Loucy (cell line): ENCODE results near the gene PALD1.

Experiments used
- H2AFZ ChIP-seq: fragments of 200-600 bp; sonication (generic); 2 replicates; pipeline ENCODE4 v1.6.0; 2016; ENCODE audit warnings: antibody characterized with exemption, mild to moderate bottlenecking, low read length, moderate library complexity
- H3F3A ChIP-seq: fragments of 200-600 bp; 2 replicates; pipeline ENCODE4 v1.6.0; 2016; ENCODE audit warnings: antibody characterized with exemption, low read depth, mild to moderate bottlenecking
- H3K27me3 ChIP-seq: fragments of 200-600 bp; sonication (generic); 2 replicates; pipeline ENCODE4 v1.6.1; 2014; ENCODE audit warnings: low read length, mild to moderate bottlenecking; ENCODE audit not compliant: insufficient read depth, poor library complexity, severe bottlenecking
- H3K36me3 ChIP-seq: fragments of 200-600 bp; sonication (generic); 2 replicates; pipeline ENCODE4 v1.6.1; 2016; ENCODE audit warnings: low read length; ENCODE audit not compliant: insufficient read depth
- H3K4me1 ChIP-seq: fragments of 200-600 bp; sonication (generic); 2 replicates; pipeline ENCODE4 v1.5.1; 2014; ENCODE audit warnings: low read length, mild to moderate bottlenecking; ENCODE audit not compliant: insufficient read depth, poor library complexity, severe bottlenecking
- H3K4me2 ChIP-seq: fragments of 200-600 bp; sonication (generic); 2 replicates; pipeline ENCODE4 v1.6.0; 2014; ENCODE audit warnings: antibody characterized with exemption, low read length, low read depth, mild to moderate bottlenecking; ENCODE audit not compliant: poor library complexity, severe bottlenecking
- H3K4me3 ChIP-seq: fragments of 200-600 bp; sonication (generic); 2 replicates; pipeline ENCODE4 v1.5.1; 2014; ENCODE audit warnings: low read length, mild to moderate bottlenecking, mixed read lengths; ENCODE audit not compliant: poor library complexity, severe bottlenecking
- H3K79me2 ChIP-seq: fragments of 200-600 bp; sonication (generic); 2 replicates; pipeline ENCODE4 v1.6.1; 2014; ENCODE audit warnings: low read length; ENCODE audit not compliant: insufficient read depth
- H3K9ac ChIP-seq: fragments of 200-600 bp; sonication (generic); 2 replicates; pipeline ENCODE4 v1.6.0; 2014; ENCODE audit warnings: mild to moderate bottlenecking, low read depth, low read length, moderate library complexity; ENCODE audit not compliant: poor library complexity, severe bottlenecking
- H3K9me2 ChIP-seq: fragments of 200-600 bp; sonication (generic); replicated peaks from 2 replicates; pipeline ENCODE4 v1.6.1; 2016; ENCODE audit warnings: low read depth, low read length, mixed read lengths
- H3K9me3 ChIP-seq: fragments of 200-600 bp; sonication (generic); 2 replicates; pipeline ENCODE4 v1.6.1; 2014; ENCODE audit warnings: mild to moderate bottlenecking, antibody characterized with exemption, low read length, low read depth; ENCODE audit not compliant: insufficient read depth
- H4K20me1 ChIP-seq: fragments of 200-600 bp; sonication (generic); 2 replicates; pipeline ENCODE4 v1.6.0; 2014; ENCODE audit warnings: antibody characterized with exemption, low read length, mild to moderate bottlenecking; ENCODE audit not compliant: insufficient read depth, poor library complexity, severe bottlenecking
- CTCF ChIP-seq: fragments of 200-600 bp; sonication (generic); conservative IDR thresholded peaks from 2 replicates; pipeline ENCODE4 v1.5.1; 2014; ENCODE audit warnings: mild to moderate bottlenecking, antibody characterized with exemption, low read length
- EZH2phosphoT487 ChIP-seq: fragments of 200-600 bp; IDR thresholded peaks from 2 replicates; pipeline ENCODE4 v1.6.1; 2018; ENCODE audit warnings: antibody characterized with exemption, mild to moderate bottlenecking, moderate library complexity, borderline replicate concordance

PALD1 gene

GRCh38 chr10:70571636-70572439 lies 93.3 kb downstream of the PALD1 start:
- H3K4me1 ChIP-seq = peaks cover 56% of the 10 kb centered on the region
- no peaks in the 10 kb centered on the region for H3K9me2 ChIP-seq
- TF ChIP-seq EZH2phosphoT487 (no peak), CTCF (no peak)
- no peak overlapping the region for H2AFZ ChIP-seq
- H3K9ac ChIP-seq = no peak overlapping the region
- peaks cover 9% of the 10 kb centered on the region; the same call in 1 of the 2 replicates for H3F3A ChIP-seq
- no peak overlapping the region for H3K4me2 ChIP-seq
- H3K36me3 ChIP-seq = no peaks in the 10 kb centered on the region
- no peaks in the 10 kb centered on the region for H3K27me3 ChIP-seq
- no peak overlapping the region for H3K4me3 ChIP-seq
- no peaks in the 10 kb centered on the region for H3K9me3 ChIP-seq
- H4K20me1 ChIP-seq = no peaks in the 10 kb centered on the region
- no peaks in the 10 kb centered on the region for H3K79me2 ChIP-seq

GRCh38 chr10:70573599-70574506 lies 95.3 kb downstream of the PALD1 start:
- H3K4me2 ChIP-seq = no peak overlapping the region
- peak overlapping the region; percentile 23 for H3K9ac ChIP-seq
- H3K9me2 ChIP-seq = no peaks in the 10 kb centered on the region
- peaks cover 17% of the 10 kb centered on the region; the same call in 1 of the 2 replicates for H3F3A ChIP-seq
- peaks cover 70% of the 10 kb centered on the region for H3K4me1 ChIP-seq
- H4K20me1 ChIP-seq = no peaks in the 10 kb centered on the region
- H3K4me3 ChIP-seq = no peak overlapping the region
- H3K79me2 ChIP-seq = no peaks in the 10 kb centered on the region
- TF ChIP-seq EZH2phosphoT487 (no peak), CTCF (no peak)
- no peaks in the 10 kb centered on the region for H3K36me3 ChIP-seq
- no peaks in the 10 kb centered on the region for H3K9me3 ChIP-seq
- no peak overlapping the region for H2AFZ ChIP-seq
- H3K27me3 ChIP-seq = no peaks in the 10 kb centered on the region

- Histone ChIP-seq H3K79me2 (no peaks in the 10 kb centered on the region), H4K20me1 (no peaks in the 10 kb centered on the region), H3F3A (peaks cover 17% of the 10 kb centered on the region; the same call in 1 of the 2 replicates), H3K4me3 (peak overlapping the region; percentile 37), H3K4me1 (peaks cover 77% of the 10 kb centered on the region), H3K9me3 (no peaks in the 10 kb centered on the region), H3K9ac (peak overlapping the region; percentile 82), H3K9me2 (no peaks in the 10 kb centered on the region), H3K4me2 (peak overlapping the region; percentile 81), H3K27me3 (no peaks in the 10 kb centered on the region), H2AFZ (peak overlapping the region; percentile 21; the same call in 1 of the 2 replicates), H3K36me3 (no peaks in the 10 kb centered on the region)
- TF ChIP-seq CTCF = no peak
- no peak for TF ChIP-seq EZH2phosphoT487
Observed at GRCh38 chr10:70575486-70575873, 96.9 kb downstream of the PALD1 start.
